Activated naive CD8-positive, alpha-beta T cell treated with anti-CD3 and anti-CD28 coated beads, Interleukin-2, amount 50 U/mL, for 24 hours (primary cell): Measurements from ENCODE around the gene SOD3.

Experiments used
- ATAC-seq: fragments of 150-1000 bp; cut with Tn5 transposase; one replicate; pipeline ENCODE4 v1.10.0; 2021
- DNase-seq: peaks from one replicate; pipeline ENCODE4 v3.0.0; 2021
- H3K27ac Mint-ChIP-seq: one replicate; pipeline ENCODE4 v1.8.0; 2021; ENCODE audit warnings: mild to moderate bottlenecking, mixed read lengths
- H3K27me3 Mint-ChIP-seq: one replicate; pipeline ENCODE4 v1.8.0; 2021; ENCODE audit warnings: mixed read lengths
- H3K36me3 Mint-ChIP-seq: one replicate; pipeline ENCODE4 v1.8.0; 2021; ENCODE audit warnings: low read depth, mixed read lengths
- H3K4me1 Mint-ChIP-seq: one replicate; pipeline ENCODE4 v1.8.0; 2021; ENCODE audit warnings: mixed read lengths
- H3K4me3 Mint-ChIP-seq: one replicate; pipeline ENCODE4 v1.8.0; 2021; ENCODE audit warnings: mild to moderate bottlenecking, moderate library complexity, mixed read lengths
- H3K9me3 Mint-ChIP-seq: one replicate; pipeline ENCODE4 v1.8.0; 2021; ENCODE audit warnings: mixed read lengths

Gene SOD3

GRCh38 chr4:24805566-24805965, 10.2 kb downstream of the SOD3 start:
- Mint-ChIP-seq H3K36me3 (no peaks in the 10 kb centered on the region), H3K9me3 (no peaks in the 10 kb centered on the region), H3K4me1 (no peaks in the 10 kb centered on the region), H3K27me3 (peaks cover 22% of the 10 kb centered on the region), H3K4me3 (no peak overlapping the region), H3K27ac (no peak overlapping the region)
- DNase-seq (no peak), ATAC-seq (no peak)

DNA sequence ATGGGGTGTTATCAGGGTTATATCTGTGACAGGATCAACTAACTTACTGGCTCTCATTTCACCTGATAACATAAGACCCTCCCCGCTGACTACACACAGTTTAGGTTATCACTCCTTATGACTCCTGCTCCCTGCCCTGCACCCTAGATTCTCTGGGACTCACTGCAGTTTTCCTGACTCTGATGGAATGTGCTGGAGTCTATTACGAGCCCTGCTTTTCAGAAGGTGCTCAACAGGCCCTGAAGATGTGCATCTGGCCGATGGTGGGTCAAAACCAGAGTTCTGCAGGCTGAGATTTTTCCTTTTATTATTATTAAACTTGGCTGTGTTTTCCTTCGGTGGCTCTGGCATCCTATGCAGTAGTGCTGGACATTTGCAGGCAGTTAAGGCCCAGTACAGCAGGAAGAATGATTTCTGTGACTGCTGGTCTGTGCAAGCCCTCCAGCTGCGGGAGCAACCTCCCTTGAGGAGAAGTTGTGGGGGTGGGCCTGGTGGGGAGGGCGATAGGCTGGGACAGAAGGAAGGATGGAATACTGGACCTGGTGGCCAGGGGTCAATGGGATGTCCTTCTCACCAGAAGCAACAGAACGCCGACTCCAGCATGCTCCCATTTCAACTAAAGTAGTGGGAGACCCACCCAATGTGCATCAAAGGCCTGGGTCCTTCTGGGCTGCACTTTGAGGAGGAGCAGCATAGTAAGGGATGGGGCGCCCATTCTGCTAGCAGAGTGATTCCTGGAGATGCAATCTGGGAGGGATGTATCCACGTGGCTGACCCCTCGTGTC, 11.0 kb downstream of the SOD3 start:
- Mint-ChIP-seq H3K9me3 (no peaks in the 10 kb centered on the region), H3K27ac (no peak overlapping the region), H3K4me1 (no peaks in the 10 kb centered on the region), H3K27me3 (peaks cover 14% of the 10 kb centered on the region), H3K4me3 (no peak overlapping the region), H3K36me3 (no peaks in the 10 kb centered on the region)
- DNase-seq (no peak), ATAC-seq (no peak)

DNA sequence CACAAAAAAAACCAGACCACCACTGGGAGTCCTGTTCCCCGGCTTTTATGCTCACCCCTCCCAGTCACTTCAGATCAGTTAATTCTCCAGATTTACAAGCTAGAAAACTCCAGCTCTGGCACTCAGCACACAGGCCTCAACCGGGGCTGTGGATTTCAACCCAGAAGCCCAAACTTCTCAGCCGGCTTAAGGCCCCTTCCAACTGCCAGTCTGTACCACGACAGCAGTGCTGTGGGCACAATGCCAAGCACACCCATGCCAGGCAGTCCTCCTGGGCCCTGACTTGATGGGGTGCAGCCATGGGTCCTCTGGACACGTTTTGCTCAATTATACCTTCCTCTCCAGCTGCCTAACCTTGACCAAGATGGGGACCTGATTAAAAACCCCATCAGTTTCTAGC, 12.2 kb downstream of the SOD3 start:
- DNase-seq (no peak), ATAC-seq (no peak)
- H3K36me3 Mint-ChIP-seq = no peaks in the 10 kb centered on the region
- peaks cover 4% of the 10 kb centered on the region for H3K27me3 Mint-ChIP-seq
- H3K9me3 Mint-ChIP-seq = peaks cover 8% of the 10 kb centered on the region
- no peaks in the 10 kb centered on the region for H3K4me1 Mint-ChIP-seq
- H3K27ac Mint-ChIP-seq = no peak overlapping the region
- H3K4me3 Mint-ChIP-seq = no peak overlapping the region

DNA sequence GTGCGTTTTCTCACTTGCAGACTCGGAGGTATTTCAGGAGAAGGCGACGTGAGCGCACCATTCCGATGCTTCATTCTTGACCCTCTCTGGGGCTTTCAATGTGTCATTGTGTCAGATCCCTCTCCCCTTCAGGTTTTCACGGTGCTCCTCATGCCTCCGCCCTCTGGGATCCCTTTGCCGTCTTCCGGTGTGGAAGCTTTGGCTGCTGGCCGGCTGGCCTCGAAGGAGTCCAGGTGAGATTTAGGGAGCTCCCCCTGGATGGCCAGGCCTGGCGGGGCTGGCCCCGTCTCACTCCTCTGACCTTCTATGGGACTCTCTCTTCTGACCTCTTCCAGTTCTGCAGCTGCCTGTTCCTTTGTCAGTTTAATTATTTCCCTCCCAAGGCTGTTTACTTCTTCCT, 12.9 kb downstream of the SOD3 start:
- Mint-ChIP-seq H3K27me3 (peaks cover 2% of the 10 kb centered on the region), H3K36me3 (no peaks in the 10 kb centered on the region), H3K9me3 (peaks cover 8% of the 10 kb centered on the region), H3K4me1 (no peaks in the 10 kb centered on the region), H3K4me3 (no peak overlapping the region), H3K27ac (no peak overlapping the region)
- ATAC-seq = no peak
- no peak for DNase-seq

DNA sequence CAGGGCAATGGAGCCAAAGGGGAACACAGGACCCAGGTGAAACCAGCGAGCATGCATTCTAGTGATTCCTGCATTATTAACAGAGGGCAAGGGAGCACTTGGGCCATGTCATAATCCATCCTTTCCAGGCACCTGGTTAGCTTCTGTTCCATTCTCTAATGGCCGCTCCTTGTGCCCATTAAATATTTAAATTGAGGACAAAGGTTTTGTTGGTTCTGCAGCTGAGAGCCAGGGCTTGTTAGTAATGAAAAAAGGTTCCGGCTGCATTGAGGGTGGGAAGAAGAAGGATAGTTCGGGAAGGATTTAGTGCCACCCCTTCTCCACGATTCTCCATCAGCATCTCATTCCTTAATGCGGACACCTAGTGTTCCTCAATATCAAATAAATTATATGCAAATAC, 13.6 kb downstream of the SOD3 start:
- peaks cover 2% of the 10 kb centered on the region for H3K27me3 Mint-ChIP-seq
- no peak for ATAC-seq
- no peak for DNase-seq
- H3K36me3 Mint-ChIP-seq = no peaks in the 10 kb centered on the region
- no peak overlapping the region for H3K27ac Mint-ChIP-seq
- H3K4me3 Mint-ChIP-seq = no peak overlapping the region
- H3K4me1 Mint-ChIP-seq = no peaks in the 10 kb centered on the region
- peaks cover 8% of the 10 kb centered on the region for H3K9me3 Mint-ChIP-seq

DNA sequence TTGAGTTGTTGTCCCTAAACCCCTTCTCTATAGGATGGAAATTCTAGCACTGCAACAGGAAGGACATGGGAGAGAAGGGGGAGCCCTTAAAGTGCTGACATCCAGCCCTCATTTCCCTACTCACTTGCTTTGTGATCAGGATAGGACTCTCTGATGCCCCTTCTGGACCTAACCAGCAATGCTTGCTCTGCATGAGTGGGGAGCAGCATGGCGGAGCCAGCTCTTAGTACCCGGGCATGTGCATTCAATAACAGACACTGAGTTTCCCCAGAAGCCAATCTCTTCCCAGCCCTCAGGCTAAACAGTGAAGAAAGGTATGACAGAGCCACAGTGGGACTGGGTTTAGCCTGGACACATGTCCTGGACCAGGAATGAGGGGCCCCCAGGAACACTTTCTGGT, 14.0 kb downstream of the SOD3 start:
- Mint-ChIP-seq H3K27me3 (peaks cover 2% of the 10 kb centered on the region), H3K27ac (no peak overlapping the region), H3K4me3 (no peak overlapping the region), H3K4me1 (no peaks in the 10 kb centered on the region), H3K36me3 (no peaks in the 10 kb centered on the region), H3K9me3 (peaks cover 8% of the 10 kb centered on the region)
- DNase-seq = no peak
- no peak for ATAC-seq

- DNase-seq (no peak), ATAC-seq (no peak)
- Mint-ChIP-seq H3K27ac (no peak overlapping the region), H3K4me3 (no peak overlapping the region), H3K36me3 (no peaks in the 10 kb centered on the region), H3K9me3 (peaks cover 8% of the 10 kb centered on the region), H3K4me1 (no peaks in the 10 kb centered on the region), H3K27me3 (peaks cover 2% of the 10 kb centered on the region)
Measured at GRCh38 chr4:24809815-24810405, 14.5 kb downstream of the SOD3 start.

DNA sequence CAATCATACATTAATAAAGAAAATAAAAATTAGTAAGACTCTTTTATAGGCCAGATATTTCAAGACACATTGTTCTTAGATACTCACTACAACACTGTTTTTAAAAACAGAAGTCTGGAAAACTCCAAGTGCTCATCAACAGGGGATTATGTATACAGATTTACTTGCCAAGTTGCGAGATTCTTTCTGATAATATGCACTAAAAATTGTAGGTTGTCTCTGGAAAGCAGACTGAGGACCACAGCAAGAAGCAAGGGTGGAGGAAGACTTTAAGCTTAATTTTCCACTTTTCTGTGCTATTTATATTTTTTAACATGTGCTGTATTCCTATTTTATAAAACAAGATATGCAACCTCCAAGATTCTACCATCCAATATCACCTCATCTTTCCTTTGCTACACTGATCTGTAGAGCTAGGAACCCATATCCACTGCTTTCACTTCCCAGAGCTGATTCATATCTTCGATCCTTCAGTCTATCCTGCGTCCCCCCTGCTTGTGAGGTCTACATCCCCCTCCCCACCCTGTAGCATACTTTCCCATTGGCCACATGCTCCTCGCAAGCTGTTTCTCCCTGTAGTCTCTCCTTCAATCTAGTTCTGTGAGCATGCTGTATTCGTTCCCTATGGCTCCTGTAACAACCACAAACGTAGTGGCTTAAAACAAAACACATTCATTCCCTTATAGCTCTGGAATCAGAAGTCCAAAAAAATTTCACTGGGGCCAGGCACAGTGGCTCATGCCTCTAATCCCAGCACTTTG, 15.7 kb downstream of the SOD3 start:
- peaks cover 2% of the 10 kb centered on the region for H3K27me3 Mint-ChIP-seq
- H3K4me3 Mint-ChIP-seq = no peak overlapping the region
- DNase-seq = no peak
- no peak overlapping the region for H3K27ac Mint-ChIP-seq
- ATAC-seq = no peak
- no peaks in the 10 kb centered on the region for H3K4me1 Mint-ChIP-seq
- peaks cover 8% of the 10 kb centered on the region for H3K9me3 Mint-ChIP-seq
- no peaks in the 10 kb centered on the region for H3K36me3 Mint-ChIP-seq

DNA sequence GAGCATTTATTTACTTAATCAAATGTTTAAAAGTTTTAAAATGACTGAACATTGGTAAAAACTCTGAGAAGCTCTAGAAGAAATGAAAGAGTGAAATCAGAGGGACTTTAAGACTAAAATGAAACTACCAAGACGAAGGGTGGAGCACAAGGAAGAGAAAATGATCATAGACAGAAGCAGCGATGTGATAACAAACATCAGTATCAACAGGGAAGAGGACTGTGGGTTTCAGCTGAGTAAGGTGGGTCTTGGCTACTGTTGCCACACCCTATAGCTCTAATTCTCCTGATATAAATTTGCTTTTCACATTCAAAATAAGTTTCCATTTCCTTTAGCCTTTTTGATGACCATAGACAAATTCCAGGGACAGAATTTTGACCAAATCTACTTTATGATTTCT, 18.4 kb downstream of the SOD3 start:
- Mint-ChIP-seq H3K4me1 (no peaks in the 10 kb centered on the region), H3K36me3 (no peaks in the 10 kb centered on the region), H3K9me3 (peaks cover 8% of the 10 kb centered on the region), H3K27me3 (peaks cover 2% of the 10 kb centered on the region), H3K27ac (no peak overlapping the region), H3K4me3 (no peak overlapping the region)
- no peak for DNase-seq
- ATAC-seq = no peak

- DNase-seq (no peak), ATAC-seq (no peak)
- Mint-ChIP-seq H3K27ac (no peak overlapping the region), H3K4me3 (no peak overlapping the region), H3K27me3 (peaks cover 4% of the 10 kb centered on the region), H3K4me1 (no peaks in the 10 kb centered on the region), H3K9me3 (peaks cover 8% of the 10 kb centered on the region), H3K36me3 (no peaks in the 10 kb centered on the region)
Measured at GRCh38 chr4:24816797-24817196, 21.4 kb downstream of the SOD3 start.

DNA sequence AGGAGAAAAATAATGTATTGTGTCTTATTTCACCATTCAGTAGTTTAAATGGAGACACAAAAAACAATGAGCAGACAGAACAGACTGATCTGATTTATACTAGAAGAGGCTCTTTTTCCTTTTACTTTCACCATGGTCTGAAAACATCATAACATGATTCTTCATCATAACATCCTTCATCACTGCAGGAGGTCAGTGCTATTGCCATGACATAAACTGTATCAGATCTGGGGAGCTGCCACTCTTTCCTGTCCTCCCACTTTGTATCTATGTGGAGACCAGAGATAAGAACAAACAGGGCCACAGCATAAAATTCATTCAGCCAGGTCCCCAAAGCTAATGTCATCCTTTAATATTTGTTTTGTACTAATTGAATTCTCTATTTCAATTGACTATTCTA, 25.2 kb downstream of the SOD3 start:
- no peak overlapping the region for H3K4me3 Mint-ChIP-seq
- no peaks in the 10 kb centered on the region for H3K36me3 Mint-ChIP-seq
- H3K27me3 Mint-ChIP-seq = peaks cover 4% of the 10 kb centered on the region

GRCh38 chr4:24824720-24825119, 29.3 kb downstream of the SOD3 start:
- H3K36me3 Mint-ChIP-seq = no peaks in the 10 kb centered on the region
- no peak for DNase-seq
- no peak overlapping the region for H3K27ac Mint-ChIP-seq
- no peak for ATAC-seq
- H3K27me3 Mint-ChIP-seq = peaks cover 10% of the 10 kb centered on the region
- no peaks in the 10 kb centered on the region for H3K4me1 Mint-ChIP-seq
- H3K4me3 Mint-ChIP-seq = no peak overlapping the region
- H3K9me3 Mint-ChIP-seq = no peaks in the 10 kb centered on the region

More for the DNA sequence above, 25.2 kb downstream of the SOD3 start:
- DNase-seq (no peak), ATAC-seq (no peak)
- no peaks in the 10 kb centered on the region for H3K4me1 Mint-ChIP-seq
- no peaks in the 10 kb centered on the region for H3K9me3 Mint-ChIP-seq
- no peak overlapping the region for H3K27ac Mint-ChIP-seq

- DNase-seq = no peak
- no peak for ATAC-seq
- no peak overlapping the region for H3K27ac Mint-ChIP-seq
- H3K4me3 Mint-ChIP-seq = no peak overlapping the region
- H3K36me3 Mint-ChIP-seq = no peaks in the 10 kb centered on the region
- H3K4me1 Mint-ChIP-seq = no peaks in the 10 kb centered on the region
- H3K9me3 Mint-ChIP-seq = no peaks in the 10 kb centered on the region
- H3K27me3 Mint-ChIP-seq = peaks cover 6% of the 10 kb centered on the region
Measured at GRCh38 chr4:24831637-24832036, 36.3 kb downstream of the SOD3 start.

DNA sequence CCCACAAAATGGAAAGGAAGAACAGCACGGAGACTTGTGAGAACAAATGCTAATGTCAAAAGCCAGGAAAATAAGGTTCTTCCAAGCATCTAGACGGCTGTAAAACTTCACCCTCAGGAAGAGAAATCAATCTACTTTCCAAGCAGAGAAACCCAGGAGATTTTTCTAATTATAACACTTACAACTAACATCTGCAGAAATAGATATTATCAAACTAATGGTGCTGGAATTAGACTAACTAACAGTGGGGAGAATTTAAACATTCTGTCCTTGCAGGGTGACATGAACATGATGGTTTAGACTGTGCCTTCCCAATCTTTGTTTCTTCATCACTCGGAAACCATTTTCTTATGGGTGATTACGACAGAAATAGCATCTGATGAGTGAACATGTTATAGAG, 40.3 kb downstream of the SOD3 start:
- Mint-ChIP-seq H3K4me1 (no peaks in the 10 kb centered on the region), H3K27me3 (no peaks in the 10 kb centered on the region), H3K4me3 (no peak overlapping the region), H3K27ac (no peak overlapping the region), H3K36me3 (no peaks in the 10 kb centered on the region), H3K9me3 (no peaks in the 10 kb centered on the region)
- DNase-seq (no peak), ATAC-seq (no peak)

DNA sequence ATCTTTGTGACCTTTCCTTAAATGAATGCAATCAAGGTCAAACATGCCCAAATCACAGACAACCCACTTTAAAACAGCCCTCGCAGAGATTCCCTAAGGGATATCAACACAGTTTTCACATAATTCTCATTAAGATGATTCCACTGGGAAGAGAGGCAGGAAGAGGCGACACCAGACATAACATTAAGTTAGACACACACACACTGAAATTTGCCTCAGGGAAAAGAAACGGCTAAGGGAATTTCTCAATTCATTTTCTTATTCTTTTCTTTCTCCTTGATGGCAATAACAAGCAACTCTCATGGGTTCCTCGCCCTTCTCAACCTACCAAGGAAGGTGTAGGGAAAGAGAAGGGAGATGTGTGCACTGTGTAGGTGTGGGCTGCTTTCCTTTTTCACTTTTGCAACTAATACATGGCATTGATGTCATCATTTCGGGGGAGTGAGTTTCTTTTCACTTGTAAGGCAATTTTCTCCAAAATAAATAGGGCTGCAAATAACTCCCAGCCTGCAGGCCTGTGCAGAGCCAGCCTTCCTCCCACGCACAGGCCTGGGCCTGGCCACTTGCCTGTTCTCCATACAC, 41.4 kb downstream of the SOD3 start:
- H3K4me1 Mint-ChIP-seq = no peaks in the 10 kb centered on the region
- no peak overlapping the region for H3K27ac Mint-ChIP-seq
- DNase-seq = no peak
- no peaks in the 10 kb centered on the region for H3K36me3 Mint-ChIP-seq
- H3K4me3 Mint-ChIP-seq = no peak overlapping the region
- ATAC-seq = no peak
- no peaks in the 10 kb centered on the region for H3K27me3 Mint-ChIP-seq
- no peaks in the 10 kb centered on the region for H3K9me3 Mint-ChIP-seq
